Posterior cingulate gyrus (tissue), 11 donors: Measurements from ENCODE around the gene CEP68.

ENCODE experiments used
- DNase-seq, 10 donors: peaks; one replicate each; pipeline versions ENCODE4 v3.0.0 to v3.0.0-alpha.2; 2020 to 2021; ENCODE audit warnings: mixed read lengths in 3 of 10
- intact Hi-C: fragments of 100-400 bp; cut with DNase I; formaldehyde crosslinking; loops from one replicate; pipeline ENCODE4 v1.15.1; 2023

CEP68 gene

GRCh38 chr2:65054749-65055421 lies 1.3 kb upstream of the CEP68 start:
- intact Hi-C loops, result loop anchor here (5.0 kb wide), 1 partner anchor 377 kb away; the partner anchor contains the start of gene SPRED2
- DNase-seq, result no peak

GRCh38 chr2:65055422-65056214 lies 598 bp upstream of the CEP68 start:
- DNase-seq, result peak in 4 of 10 donors; percentile 25 to 81 (median 38)
- intact Hi-C loops, result loop anchor here (1.0 to 5.0 kb wide), 3 partner anchors 67 to 377 kb away; partner anchors contain the start of genes RAB1A, SLC1A4 and SPRED2

GRCh38 chr2:65057054-65057375 lies 799 bp downstream of the CEP68 start:
- intact Hi-C loops, result loop anchor here (2.0 to 5.0 kb wide), 2 partner anchors 68 to 375 kb away; partner anchors contain the start of genes SLC1A4 and SPRED2
- no peak for DNase-seq

GRCh38 chr2:65057391-65058052 lies 1.3 kb downstream of the CEP68 start:
- no peak for DNase-seq
- intact Hi-C loops, result loop anchor here (2.0 to 5.0 kb wide), 2 partner anchors 69 to 375 kb away; partner anchors contain the start of genes SLC1A4 and SPRED2

GRCh38 chr2:65059071-65059470 lies 2.9 kb downstream of the CEP68 start:
- intact Hi-C loops, result loop anchor here (5.0 kb wide), 1 partner anchor 373 kb away; the partner anchor contains the start of gene SPRED2
- no peak for DNase-seq

- intact Hi-C loops, result no loop called here
- DNase-seq, result no peak
These were observed 5.1 kb downstream of the CEP68 start for GRCh38 chr2:65061146-65061909.

- DNase-seq, result no peak
- intact Hi-C loops, result no loop called here
These were observed 5.7 kb downstream of the CEP68 start for GRCh38 chr2:65061910-65062339.

- intact Hi-C loops, result no loop called here
- DNase-seq, result no peak
These were observed 6.9 kb downstream of the CEP68 start for GRCh38 chr2:65062843-65063825.

- DNase-seq, result peak in 7 of 10 donors; percentile 41 to 93 (median 49)
- intact Hi-C loops, result loop anchor here (2.0 kb wide), 1 partner anchor 122 kb away; no protein-coding TSS in a partner anchor
These were observed 8.7 kb downstream of the CEP68 start for GRCh38 chr2:65064728-65065552.

GRCh38 chr2:65067806-65068553 lies 11.8 kb downstream of the CEP68 start:
- intact Hi-C loops, result no loop called here
- peak in 1 of 10 donors; percentile 69 for DNase-seq

GRCh38 chr2:65069439-65069824 lies 13.2 kb downstream of the CEP68 start:
- DNase-seq, result peak in 1 of 10 donors; percentile 68
- intact Hi-C loops, result no loop called here

- DNase-seq, result peak in 1 of 10 donors; percentile 68
- intact Hi-C loops, result no loop called here
These were observed 14.1 kb downstream of the CEP68 start for GRCh38 chr2:65070172-65070830.

- no peak for DNase-seq
- intact Hi-C loops, result no loop called here
These were observed 14.6 kb downstream of the CEP68 start for GRCh38 chr2:65070856-65071255.

- DNase-seq, result no peak
- intact Hi-C loops, result no loop called here
These were observed 15.4 kb downstream of the CEP68 start for GRCh38 chr2:65071499-65072180.

GRCh38 chr2:65072181-65072970 lies 16.2 kb downstream of the CEP68 start:
- intact Hi-C loops, result no loop called here
- peak in 2 of 10 donors; percentile 9 to 66 for DNase-seq
